GM20000 (cell line): ENCODE results near the gene ANKFN1.

Experiments
- DNase-seq: peaks from one replicate; pipeline ENCODE4 v3.0.0; 2012; ENCODE audit warnings: low spot score
- TF ChIP-seq, protein P1 (sequence below): IDR thresholded peaks from 2 replicates; pipeline ENCODE4 v1.5.1; 2012; ENCODE audit warnings: mild to moderate bottlenecking, control low read depth; ENCODE audit errors: extremely low read depth, missing control alignments

ANKFN1 gene

DNA sequence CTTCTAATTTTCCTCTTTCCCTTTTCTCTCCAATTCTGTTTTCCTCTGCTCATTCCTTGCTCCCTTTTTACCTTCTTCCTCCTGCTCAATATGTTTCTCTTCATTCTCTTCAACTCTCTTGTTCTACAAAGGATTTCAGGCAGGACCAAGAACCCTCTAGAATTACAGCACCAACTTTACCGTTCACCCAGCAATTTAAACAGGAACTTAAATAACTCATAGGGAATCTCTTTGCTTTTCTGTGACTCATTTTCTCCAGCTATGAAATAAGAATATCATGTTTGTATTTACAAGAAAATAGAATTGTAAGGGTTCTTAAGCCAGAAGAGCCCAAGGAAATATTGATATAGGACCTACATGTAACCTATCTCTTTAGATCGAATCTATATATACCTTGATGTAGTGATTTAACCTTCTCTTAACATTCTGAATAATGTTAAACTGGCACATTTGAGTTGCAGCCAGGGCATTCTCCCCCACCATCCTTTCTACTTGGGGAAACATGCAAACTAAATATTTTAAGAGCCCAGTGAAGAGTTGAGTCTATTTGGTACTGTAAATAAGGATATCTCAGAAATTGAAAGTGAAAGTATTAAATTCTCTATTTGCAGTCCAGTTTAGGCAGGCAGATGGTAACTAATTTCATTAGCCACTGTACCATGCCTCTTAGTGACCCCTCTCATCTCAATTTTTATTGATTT is 137.0 kb downstream of the ANKFN1 start:
- DNase-seq, result peak; percentile 16
- TF ChIP-seq, protein P1, sequence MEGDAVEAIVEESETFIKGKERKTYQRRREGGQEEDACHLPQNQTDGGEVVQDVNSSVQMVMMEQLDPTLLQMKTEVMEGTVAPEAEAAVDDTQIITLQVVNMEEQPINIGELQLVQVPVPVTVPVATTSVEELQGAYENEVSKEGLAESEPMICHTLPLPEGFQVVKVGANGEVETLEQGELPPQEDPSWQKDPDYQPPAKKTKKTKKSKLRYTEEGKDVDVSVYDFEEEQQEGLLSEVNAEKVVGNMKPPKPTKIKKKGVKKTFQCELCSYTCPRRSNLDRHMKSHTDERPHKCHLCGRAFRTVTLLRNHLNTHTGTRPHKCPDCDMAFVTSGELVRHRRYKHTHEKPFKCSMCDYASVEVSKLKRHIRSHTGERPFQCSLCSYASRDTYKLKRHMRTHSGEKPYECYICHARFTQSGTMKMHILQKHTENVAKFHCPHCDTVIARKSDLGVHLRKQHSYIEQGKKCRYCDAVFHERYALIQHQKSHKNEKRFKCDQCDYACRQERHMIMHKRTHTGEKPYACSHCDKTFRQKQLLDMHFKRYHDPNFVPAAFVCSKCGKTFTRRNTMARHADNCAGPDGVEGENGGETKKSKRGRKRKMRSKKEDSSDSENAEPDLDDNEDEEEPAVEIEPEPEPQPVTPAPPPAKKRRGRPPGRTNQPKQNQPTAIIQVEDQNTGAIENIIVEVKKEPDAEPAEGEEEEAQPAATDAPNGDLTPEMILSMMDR, result no peak

DNA sequence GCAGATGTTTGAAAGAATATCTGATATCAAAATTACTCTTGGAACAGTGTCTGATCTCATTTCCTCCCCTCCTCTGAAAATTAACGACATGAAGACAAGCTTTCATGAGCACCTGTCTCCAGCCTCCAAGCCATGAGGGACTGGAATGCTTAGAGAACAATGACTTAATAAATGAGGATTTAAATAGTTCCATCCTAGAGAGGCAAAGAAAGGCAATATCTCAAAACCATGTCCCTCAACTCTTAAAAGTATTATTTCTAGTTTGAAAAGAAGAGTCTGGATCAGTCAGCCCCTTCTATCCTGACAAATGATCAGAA is 137.5 kb downstream of the ANKFN1 start:
- TF ChIP-seq, protein P1, result no peak
- DNase-seq, result no peak

- no peak for DNase-seq
- TF ChIP-seq, protein P1, result no peak
Measured at GRCh38 chr17:56291226-56291805, 138.0 kb downstream of the ANKFN1 start.

GRCh38 chr17:56292010-56292409 is 138.7 kb downstream of the ANKFN1 start:
- DNase-seq, result no peak
- TF ChIP-seq, protein P1, result no peak

DNA sequence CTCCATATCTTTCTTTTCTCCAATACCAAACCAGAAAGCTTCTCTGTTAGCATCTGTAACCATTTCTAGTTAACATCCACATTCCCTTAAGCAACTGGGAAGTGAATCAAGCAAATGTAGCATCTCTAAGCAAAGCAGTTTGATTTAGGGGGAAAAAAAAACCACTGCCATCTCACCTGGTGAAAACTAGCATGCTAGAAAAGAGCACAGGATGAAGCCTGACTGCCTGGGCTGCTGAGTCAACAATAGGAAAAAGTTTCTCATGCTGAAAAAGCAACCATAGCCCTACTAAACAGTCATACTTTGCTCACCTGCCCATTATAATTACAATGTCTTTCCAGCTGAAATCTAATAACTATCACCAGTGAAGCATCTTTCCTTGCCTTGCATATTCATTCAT is 139.3 kb downstream of the ANKFN1 start:
- no peak for DNase-seq
- TF ChIP-seq, protein P1, result no peak

DNA sequence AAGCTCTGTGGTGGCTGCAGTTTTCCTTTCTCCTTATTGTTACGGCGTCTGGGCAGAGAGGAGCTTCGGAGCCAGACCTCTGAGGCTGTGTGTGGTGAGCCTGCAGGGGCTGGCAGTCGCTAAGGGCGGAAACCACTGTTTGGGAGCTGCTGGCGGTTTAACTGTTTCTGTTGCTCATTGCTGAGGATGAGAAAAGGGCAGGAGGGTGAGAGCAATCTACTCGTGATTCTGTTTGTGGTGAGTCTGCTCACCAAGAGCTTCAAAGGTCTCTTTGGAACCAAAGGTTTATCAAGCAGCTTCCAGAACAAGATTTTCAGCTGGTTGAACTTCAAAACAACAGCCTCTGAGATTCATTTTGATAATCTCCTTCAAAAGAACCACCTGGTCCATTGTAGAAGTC is 143.9 kb downstream of the ANKFN1 start:
- TF ChIP-seq, protein P1, result no peak

DNA sequence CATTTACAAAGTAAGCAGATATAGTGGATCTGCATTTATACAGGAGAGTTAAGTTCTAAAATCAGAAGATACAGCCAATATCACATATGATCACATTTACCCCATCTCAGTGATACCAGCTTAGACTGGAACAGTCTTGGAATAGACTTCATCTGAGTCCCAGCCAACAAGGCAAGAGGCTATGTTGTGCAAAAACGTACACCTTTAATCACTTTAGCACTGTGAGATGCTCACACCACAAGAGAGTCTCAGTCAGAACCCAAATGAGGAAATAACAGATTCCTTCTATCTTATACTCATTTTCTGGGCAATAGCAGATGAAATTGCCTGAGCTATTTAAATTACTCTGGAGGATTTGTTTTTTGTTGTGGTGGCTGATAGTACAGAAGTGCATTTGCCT is 145.6 kb downstream of the ANKFN1 start:
- TF ChIP-seq, protein P1, result no peak
- DNase-seq, result no peak

More for the DNA sequence above, 143.9 kb downstream of the ANKFN1 start:
- DNase-seq, result no peak
